DMS 273 (cell line): ENCODE results near the gene FGGY.
"Not testable (repeated sequence)": the region's sequence is repeated elsewhere in the genome, so short reads cannot be mapped to it uniquely, and the experiment has no call there.

ENCODE experiments used
- DNase-seq: peaks from one replicate; lab custom pipeline; 2025; ENCODE audit not compliant: unreplicated experiment; lab: John Stamatoyannopoulos, UW

Gene FGGY

DNA sequence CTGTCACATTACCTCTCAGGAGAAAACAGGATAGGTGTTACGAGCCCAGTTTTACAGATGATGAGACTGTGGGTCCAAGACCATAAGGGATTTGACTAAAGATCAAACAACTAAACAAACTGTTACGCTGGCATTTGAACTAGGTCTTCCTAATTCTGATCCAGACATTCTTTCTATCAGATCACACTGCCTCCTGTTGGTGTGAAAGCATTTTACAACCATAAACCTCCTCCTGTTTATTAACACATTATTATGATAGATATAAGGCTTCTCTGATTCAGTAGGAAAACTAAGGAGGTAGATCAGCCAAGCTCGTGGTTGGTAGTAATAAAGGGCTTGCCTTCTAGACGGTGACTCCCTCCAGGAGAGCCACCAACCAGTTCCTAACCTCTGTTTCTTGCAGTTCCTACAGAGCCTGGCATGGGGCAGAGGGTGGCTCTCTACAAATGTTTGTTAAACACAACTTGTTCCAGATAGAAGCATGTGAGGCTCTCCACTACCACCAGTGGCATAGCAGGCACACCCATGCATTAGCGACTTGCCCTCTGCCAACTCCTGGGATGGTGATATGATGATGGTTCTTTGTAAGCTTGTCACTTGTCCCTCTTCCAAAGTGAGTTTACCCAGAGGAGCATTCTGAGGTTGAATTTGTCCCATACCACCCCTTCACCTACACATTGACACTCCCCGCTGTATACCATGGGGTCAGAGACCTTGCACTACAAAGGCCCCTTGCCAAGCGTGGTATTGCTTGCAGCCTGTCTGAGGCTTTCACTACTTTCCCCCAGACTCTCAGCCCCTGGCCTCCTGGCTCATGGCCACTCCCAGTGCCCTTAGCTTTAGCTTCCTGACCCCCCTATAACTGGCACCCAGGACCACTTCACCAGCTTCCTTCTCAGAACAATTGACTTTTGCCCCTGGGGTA lies 421.4 kb downstream of the FGGY start:
- peak; percentile 72 for DNase-seq

GRCh38 chr1:59718989-59719360 lies 422.1 kb downstream of the FGGY start:
- DNase-seq = no peak

GRCh38 chr1:59720326-59721115 lies 423.6 kb downstream of the FGGY start:
- no peak for DNase-seq

- no peak for DNase-seq
These were observed 433.4 kb downstream of the FGGY start for GRCh38 chr1:59730302-59730701.

GRCh38 chr1:59730759-59731478 lies 434.0 kb downstream of the FGGY start:
- DNase-seq = peak; percentile 45

- DNase-seq = no peak
These were observed 434.7 kb downstream of the FGGY start for GRCh38 chr1:59731591-59731990.

- DNase-seq = no peak
These were observed 435.5 kb downstream of the FGGY start for GRCh38 chr1:59732214-59732955.

DNA sequence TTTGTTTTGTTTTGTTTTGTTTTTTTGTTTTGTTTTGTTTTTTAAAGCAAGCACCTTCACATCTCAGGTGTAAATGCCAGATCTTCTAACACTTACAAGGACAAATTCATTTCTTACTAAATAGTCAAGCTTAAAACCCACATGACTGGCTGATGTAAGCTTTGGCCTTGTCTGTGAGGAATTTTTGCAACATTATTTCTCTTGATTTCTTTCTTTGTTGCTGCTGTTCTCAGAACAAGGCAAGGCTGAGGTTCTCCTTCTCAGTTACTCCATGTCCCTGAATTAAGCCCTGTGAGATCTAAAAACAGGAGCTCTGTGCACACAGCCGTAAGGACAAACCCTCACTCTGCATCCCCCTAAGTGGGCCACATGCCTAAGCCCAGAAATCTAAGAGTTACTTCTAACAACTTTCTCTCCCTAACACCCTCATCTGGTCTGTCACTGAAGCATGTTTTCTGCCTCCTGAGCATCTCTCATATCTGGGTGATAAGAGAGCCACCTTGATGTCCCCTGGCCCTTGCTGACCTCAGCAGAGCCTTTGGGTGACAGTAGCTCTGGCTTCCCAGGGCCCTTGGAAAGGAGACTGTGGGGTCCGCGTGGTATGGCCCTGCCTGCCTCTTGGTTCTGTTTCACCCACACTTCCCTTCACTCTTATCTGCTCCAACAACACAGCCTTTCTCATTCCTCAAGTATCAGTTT lies 436.7 kb downstream of the FGGY start:
- no peak for DNase-seq

- DNase-seq = not testable (repeated sequence)
These were observed 439.0 kb downstream of the FGGY start for GRCh38 chr1:59735927-59736326.

- DNase-seq = no peak
These were observed 439.9 kb downstream of the FGGY start for GRCh38 chr1:59736744-59737143.

- no peak for DNase-seq
These were observed 440.7 kb downstream of the FGGY start for GRCh38 chr1:59737638-59738037.

DNA sequence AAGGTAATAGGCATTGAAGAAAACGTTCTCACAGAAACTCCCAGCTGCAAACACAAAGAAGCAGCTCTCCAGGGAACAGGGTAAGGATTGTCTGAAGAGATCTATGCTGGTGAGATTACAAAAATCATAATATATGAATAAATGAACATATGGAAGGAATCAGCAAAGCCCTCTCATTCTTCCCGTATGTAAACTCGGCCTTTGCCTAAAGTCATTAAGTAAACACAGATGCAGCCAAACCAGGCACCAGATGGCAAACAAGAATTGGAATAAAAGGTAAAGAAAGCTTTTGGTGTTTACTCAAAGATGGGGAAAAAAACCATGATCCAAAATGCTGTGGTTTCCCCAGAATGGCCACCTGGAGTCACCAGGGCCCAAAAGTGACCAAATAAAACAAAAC lies 441.3 kb downstream of the FGGY start:
- DNase-seq = peak; percentile 79

GRCh38 chr1:59738591-59739015 lies 441.7 kb downstream of the FGGY start:
- DNase-seq = no peak

DNA sequence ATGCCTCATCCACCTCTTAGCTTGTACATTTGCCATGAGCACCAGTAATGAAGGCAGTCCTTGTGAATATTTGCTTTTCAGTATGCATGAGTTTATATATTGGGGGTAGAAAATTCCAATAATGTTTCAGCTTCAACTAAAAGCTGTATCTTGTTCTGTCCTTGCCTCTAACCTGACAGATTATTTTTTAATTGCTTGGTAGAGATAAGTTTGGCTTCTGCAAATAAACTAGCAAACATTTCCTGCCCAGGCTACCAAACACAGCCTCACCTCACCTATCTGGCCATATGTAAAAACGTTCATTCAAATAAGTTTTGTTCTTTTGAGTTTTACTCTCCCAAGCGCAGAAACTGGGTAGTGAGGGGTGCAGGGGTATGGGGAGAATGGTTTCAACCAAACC lies 442.2 kb downstream of the FGGY start:
- no peak for DNase-seq

DNA sequence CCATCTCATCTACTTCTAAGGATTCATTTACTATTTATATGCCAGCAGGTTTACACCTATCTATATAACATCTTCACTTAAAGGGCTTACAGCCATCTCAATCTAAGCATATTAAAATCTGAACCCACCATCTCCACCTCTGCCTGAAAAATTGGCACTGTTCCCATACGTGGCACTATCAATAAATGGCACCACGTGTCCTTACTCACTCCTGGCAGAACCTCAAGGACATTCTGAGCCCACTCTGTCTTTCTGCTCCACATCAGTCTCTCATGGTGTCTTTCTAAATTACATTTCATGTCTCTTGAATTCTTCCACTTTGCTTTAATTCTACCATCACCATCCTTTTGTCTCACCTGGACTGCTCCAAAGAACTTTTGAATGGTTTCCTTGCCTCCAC lies 445.6 kb downstream of the FGGY start:
- peak; percentile 6 for DNase-seq

DNA sequence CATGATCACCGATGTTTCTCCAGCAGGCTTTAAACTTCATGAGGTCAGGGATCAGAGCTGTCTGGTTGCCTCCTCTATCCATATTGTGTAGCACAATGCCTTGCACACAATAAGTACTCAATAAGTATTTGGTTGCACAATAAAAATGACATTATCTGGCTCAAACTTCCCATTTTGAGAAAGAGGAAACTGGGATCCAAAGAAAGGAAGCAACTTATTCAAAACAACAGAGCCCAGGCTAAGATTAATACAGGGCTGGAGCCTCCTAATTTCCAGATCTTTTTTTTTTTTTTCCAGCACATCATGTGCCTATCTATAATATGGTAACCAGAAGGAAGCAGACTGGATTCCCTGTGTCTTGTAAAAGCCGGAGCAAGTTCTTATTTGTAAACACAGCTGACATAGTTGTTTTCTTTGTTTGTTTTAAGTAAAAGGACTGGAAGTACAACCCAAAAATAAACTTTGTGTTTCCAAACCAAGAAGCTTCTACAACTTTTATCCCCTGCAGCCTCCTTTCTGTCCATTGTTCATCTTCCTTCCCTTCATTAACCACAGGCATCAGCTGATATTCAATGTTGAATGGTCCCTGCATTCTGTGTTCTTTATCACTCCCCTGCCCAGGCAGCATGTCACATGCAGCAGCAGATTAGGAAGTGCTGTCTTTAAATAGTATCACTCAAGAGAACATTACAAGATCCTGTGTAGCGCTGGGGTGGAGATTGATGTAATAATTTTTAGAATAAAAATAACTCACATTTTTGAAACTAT lies 446.6 kb downstream of the FGGY start:
- DNase-seq = no peak

DNA sequence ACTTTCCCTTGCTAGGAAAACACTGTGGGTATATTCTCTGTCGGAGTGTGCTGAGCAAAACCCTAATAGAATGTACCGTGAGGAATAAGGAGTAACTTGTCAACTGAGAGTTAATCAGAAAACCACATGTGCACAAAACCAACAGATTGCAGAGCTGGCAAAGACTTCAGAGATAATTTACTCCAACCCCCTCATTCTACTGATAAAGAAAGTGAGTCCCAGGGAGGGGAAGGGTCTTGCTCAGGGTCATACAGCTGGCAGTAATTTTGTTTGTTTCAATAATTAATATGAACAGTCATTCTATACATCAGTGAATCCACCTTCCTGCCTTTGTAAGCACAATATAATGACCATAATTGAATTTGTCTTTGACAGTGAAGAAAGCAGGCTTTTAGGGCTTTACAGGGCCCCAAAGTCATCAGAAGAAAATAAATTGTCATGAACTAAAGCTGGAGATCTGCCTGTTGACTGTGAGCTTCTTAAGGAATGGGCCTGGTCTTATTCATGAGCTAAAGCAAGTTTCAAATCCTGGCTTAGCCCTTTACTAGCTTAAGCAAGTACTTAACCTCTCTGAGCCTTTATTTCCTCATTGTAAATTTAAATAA lies 450.6 kb downstream of the FGGY start:
- DNase-seq = peak; percentile 38

DNA sequence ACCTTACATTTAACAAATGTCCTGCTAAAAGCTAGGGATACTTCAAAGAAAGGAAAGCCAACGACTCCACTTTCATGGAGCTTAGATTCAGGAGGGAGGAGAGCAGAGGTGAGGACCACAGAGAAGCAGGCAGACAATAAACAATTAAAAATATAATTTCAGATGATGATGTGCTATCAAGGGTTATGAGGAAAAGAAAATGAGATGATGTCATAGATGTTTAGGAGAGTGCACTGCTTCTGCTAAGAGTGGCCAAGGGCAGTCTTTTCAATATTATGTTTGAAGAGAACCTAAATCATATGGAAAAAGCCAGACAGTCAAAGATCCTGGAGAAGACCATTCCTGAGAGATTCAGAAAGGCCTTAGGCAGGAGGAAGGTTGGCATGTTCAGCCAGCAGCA lies 451.2 kb downstream of the FGGY start:
- no peak for DNase-seq
